NCI-H146 treated with DMSO at 0.1 percent for 48 hours (cell line): Measurements from ENCODE around the gene LYPD6B.

Experiments
- DNase-seq: peaks from one replicate; lab custom pipeline; 2025; ENCODE audit not compliant: unreplicated experiment; lab: John Stamatoyannopoulos, UW

LYPD6B gene

GRCh38 chr2:149104221-149104620 lies 65.7 kb downstream of the LYPD6B start:
- DNase-seq = no peak

- no peak for DNase-seq
Observed at GRCh38 chr2:149112068-149112467, 73.6 kb downstream of the LYPD6B start.

- no peak for DNase-seq
Observed at GRCh38 chr2:149112713-149113112, 74.2 kb downstream of the LYPD6B start.

GRCh38 chr2:149115781-149116180 lies 77.3 kb downstream of the LYPD6B start:
- DNase-seq = no peak

GRCh38 chr2:149119368-149119767 lies 80.9 kb downstream of the LYPD6B start:
- no peak for DNase-seq

GRCh38 chr2:149122516-149122915 lies 84.0 kb downstream of the LYPD6B start:
- DNase-seq = no peak

- DNase-seq = no peak
Observed at GRCh38 chr2:149125031-149125725, 86.7 kb downstream of the LYPD6B start.

GRCh38 chr2:149129433-149129832 lies 90.9 kb downstream of the LYPD6B start:
- no peak for DNase-seq

- no peak for DNase-seq
Observed at GRCh38 chr2:149132339-149132738, 93.8 kb downstream of the LYPD6B start.

GRCh38 chr2:149132901-149133300 lies 94.4 kb downstream of the LYPD6B start:
- no peak for DNase-seq

GRCh38 chr2:149134335-149134923 lies 95.9 kb downstream of the LYPD6B start:
- no peak for DNase-seq

GRCh38 chr2:149136111-149136510 lies 97.6 kb downstream of the LYPD6B start:
- DNase-seq = no peak

GRCh38 chr2:149141046-149141445 lies 102.5 kb downstream of the LYPD6B start:
- DNase-seq = no peak

- no peak for DNase-seq
Observed at GRCh38 chr2:149143734-149144133, 105.2 kb downstream of the LYPD6B start.

- no peak for DNase-seq
Observed at GRCh38 chr2:149145314-149146295, 107.1 kb downstream of the LYPD6B start.

GRCh38 chr2:149146876-149147275 lies 108.4 kb downstream of the LYPD6B start:
- no peak for DNase-seq

GRCh38 chr2:149148194-149149006 lies 109.9 kb downstream of the LYPD6B start:
- DNase-seq = no peak

GRCh38 chr2:149149007-149149297 lies 110.5 kb downstream of the LYPD6B start:
- DNase-seq = no peak

GRCh38 chr2:149152469-149152953 lies 114.0 kb downstream of the LYPD6B start:
- no peak for DNase-seq

GRCh38 chr2:149155196-149155969 lies 116.9 kb downstream of the LYPD6B start:
- DNase-seq = no peak
